ENCODE data around the gene BTBD17. TPM values are rescaled to one million over a fixed set of nuclear protein-coding genes. Genes with fewer than 3 reads are reported as not detected.

The BTBD17 gene
- total RNA-seq, 3 donors from 2014 or later (not counting 1 experiment from before 2014, with no cell fraction given) = 0.48 TPM; not detected in 2

DNA sequence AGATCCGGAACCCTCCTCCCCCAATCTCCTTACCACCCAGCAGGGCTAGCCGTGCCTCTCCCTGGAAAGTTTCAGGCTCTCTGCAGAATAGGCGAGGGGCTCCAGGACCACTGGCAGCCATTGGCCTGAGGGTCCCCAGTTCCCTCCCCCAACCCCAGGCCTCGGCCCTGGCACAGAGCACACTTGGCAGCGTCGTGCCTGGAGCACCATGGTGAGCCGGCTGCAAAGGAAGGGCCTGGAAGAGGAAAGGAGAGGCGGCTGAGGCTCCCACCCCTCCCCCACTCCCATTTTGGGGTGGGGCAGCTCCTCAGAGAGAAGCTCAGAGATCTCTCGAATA is 369 bp upstream of the BTBD17 start:
- no peaks in the 10 kb centered on the region for H3K9me3 Mint-ChIP-seq
- H3K9me3 ChIP-seq (ENCODE audit: control insufficient read depth, insufficient read depth, low read length) = no peaks in the 10 kb centered on the region
- no peak overlapping the region for H3K27ac ChIP-seq (ENCODE audit: low read length)
- 50% methylated on average over 8 of the region's 9 CpGs for WGBS (ENCODE audit: insufficient coverage)
- ATAC-seq (no peak), DNase-seq (no peak)
- H3K36me3 Mint-ChIP-seq = no peaks in the 10 kb centered on the region
- H3K4me1 ChIP-seq (ENCODE audit: control insufficient read depth, insufficient read depth, low read length) = peaks cover 5% of the 10 kb centered on the region
- H3K4me3 ChIP-seq (ENCODE audit: low read length) = no peak overlapping the region
- intact Hi-C loops (cut with micrococcal nuclease) = no loop called here
- no peak overlapping the region for H3K27ac Mint-ChIP-seq
- H3K36me3 ChIP-seq (ENCODE audit: control insufficient read depth, insufficient read depth, low read length) = no peaks in the 10 kb centered on the region
- H3K27me3 ChIP-seq (ENCODE audit: control insufficient read depth, insufficient read depth, low read length) = peaks cover 16% of the 10 kb centered on the region
- H3K27me3 Mint-ChIP-seq (ENCODE audit: low read depth in 2 of 2) = peaks cover 16 to 26% of the 10 kb centered on the region in 2 donors
- H3K4me1 Mint-ChIP-seq = no peaks in the 10 kb centered on the region
- no peak overlapping the region for H3K4me3 Mint-ChIP-seq
- TF ChIP-seq, protein P1, sequence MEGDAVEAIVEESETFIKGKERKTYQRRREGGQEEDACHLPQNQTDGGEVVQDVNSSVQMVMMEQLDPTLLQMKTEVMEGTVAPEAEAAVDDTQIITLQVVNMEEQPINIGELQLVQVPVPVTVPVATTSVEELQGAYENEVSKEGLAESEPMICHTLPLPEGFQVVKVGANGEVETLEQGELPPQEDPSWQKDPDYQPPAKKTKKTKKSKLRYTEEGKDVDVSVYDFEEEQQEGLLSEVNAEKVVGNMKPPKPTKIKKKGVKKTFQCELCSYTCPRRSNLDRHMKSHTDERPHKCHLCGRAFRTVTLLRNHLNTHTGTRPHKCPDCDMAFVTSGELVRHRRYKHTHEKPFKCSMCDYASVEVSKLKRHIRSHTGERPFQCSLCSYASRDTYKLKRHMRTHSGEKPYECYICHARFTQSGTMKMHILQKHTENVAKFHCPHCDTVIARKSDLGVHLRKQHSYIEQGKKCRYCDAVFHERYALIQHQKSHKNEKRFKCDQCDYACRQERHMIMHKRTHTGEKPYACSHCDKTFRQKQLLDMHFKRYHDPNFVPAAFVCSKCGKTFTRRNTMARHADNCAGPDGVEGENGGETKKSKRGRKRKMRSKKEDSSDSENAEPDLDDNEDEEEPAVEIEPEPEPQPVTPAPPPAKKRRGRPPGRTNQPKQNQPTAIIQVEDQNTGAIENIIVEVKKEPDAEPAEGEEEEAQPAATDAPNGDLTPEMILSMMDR (IDR thresholded peaks at IDR 0.05) = no peak

DNA sequence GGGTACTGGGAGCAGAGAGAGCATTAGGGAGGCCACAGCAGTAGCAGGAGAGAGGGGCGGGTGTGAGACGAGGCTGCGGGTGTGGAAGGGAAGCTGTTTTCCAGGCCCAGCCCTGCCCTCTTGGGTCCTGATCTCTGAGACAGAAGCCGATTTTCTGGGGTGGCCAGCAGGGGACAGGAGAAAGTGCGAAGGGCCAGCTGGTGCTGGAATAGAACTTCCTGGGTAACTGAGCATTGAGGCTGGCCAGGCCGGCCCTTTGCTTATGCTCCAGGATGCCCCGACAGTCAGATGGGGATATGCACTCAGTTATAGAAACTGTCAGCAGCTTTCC is 804 bp downstream of the BTBD17 start:
- Mint-ChIP-seq H3K27me3 (ENCODE audit: low read depth in 2 of 2) (peaks cover 16 to 31% of the 10 kb centered on the region in 2 donors), H3K9me3 (no peaks in the 10 kb centered on the region), H3K27ac (no peak overlapping the region), H3K36me3 (no peaks in the 10 kb centered on the region), H3K4me3 (no peak overlapping the region), H3K4me1 (no peaks in the 10 kb centered on the region)
- Histone ChIP-seq H3K4me1 (ENCODE audit: control insufficient read depth, insufficient read depth, low read length) (peaks cover 8% of the 10 kb centered on the region), H3K27me3 (ENCODE audit: control insufficient read depth, insufficient read depth, low read length) (peaks cover 23% of the 10 kb centered on the region), H3K4me3 (ENCODE audit: low read length) (no peak overlapping the region), H3K36me3 (ENCODE audit: control insufficient read depth, insufficient read depth, low read length) (no peaks in the 10 kb centered on the region), H3K27ac (ENCODE audit: low read length) (no peak overlapping the region), H3K9me3 (ENCODE audit: control insufficient read depth, insufficient read depth, low read length) (no peaks in the 10 kb centered on the region)
- no peak for ATAC-seq
- TF ChIP-seq, protein P1 (IDR thresholded peaks at IDR 0.05) = no peak
- DNase-seq = no peak
- 75% methylated on average over 7 of the region's 7 CpGs for WGBS (ENCODE audit: insufficient coverage)
- intact Hi-C loops (cut with micrococcal nuclease) = no loop called here

DNA sequence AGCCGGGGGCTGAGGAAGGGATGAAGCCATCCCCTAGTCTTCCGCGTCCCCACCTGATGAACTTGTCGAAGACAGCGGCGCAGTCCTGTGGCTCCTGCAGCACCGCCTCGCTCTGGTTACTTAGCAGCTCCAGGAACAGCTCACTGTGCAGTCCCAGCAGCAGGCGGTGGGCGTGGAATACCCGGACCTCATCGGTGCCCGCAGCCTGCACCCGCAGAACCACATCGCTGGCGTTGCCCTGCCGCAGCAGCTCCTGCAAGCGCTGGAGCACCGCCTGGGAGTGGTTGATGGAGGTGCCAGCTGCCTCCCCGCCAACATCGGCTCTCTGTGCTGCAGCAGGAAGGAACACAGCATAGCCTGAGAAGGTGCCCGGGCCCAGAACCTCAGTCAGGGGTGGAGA is 1.8 kb downstream of the BTBD17 start:
- Histone ChIP-seq H3K27me3 (ENCODE audit: control insufficient read depth, insufficient read depth, low read length) (peaks cover 28% of the 10 kb centered on the region), H3K4me3 (ENCODE audit: low read length) (no peak overlapping the region), H3K9me3 (ENCODE audit: control insufficient read depth, insufficient read depth, low read length) (no peaks in the 10 kb centered on the region), H3K4me1 (ENCODE audit: control insufficient read depth, insufficient read depth, low read length) (peaks cover 8% of the 10 kb centered on the region), H3K36me3 (ENCODE audit: control insufficient read depth, insufficient read depth, low read length) (no peaks in the 10 kb centered on the region), H3K27ac (ENCODE audit: low read length) (no peak overlapping the region)
- TF ChIP-seq, protein P1 (IDR thresholded peaks at IDR 0.05) = no peak
- H3K36me3 Mint-ChIP-seq = no peaks in the 10 kb centered on the region
- no peaks in the 10 kb centered on the region for H3K9me3 Mint-ChIP-seq
- DNase-seq (no peak), ATAC-seq (no peak)
- no peak overlapping the region for H3K4me3 Mint-ChIP-seq
- intact Hi-C loops (cut with micrococcal nuclease) = loop anchor here (5.0 to 10.0 kb wide), 2 partner anchors 55 to 148 kb away; partner anchors contain the start of gene TTYH2
- H3K27me3 Mint-ChIP-seq (ENCODE audit: low read depth in 2 of 2) = peaks cover 16 to 38% of the 10 kb centered on the region in 2 donors
- WGBS (ENCODE audit: insufficient coverage) = 93% methylated on average over 22 of the region's 22 CpGs
- no peaks in the 10 kb centered on the region for H3K4me1 Mint-ChIP-seq
- H3K27ac Mint-ChIP-seq = no peak overlapping the region

DNA sequence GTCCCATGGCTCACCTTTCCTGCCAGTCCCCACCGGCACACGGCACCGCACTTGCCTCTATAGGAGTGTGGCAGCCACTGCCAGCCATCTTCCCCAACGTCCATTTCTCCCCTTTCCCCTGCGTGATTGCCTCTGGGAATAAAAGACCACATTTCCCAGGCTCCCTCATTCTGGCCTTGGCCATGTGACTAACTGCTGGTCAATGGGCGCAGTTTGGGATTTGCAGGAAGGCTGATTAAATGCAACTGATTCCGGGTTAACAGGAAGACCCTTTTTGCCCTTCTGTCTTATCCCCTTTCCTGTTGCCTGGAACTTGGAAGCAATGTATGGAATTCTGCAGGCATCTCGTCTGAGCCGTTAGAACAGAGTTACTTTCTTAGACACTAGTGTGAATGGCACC is 3.0 kb downstream of the BTBD17 start:
- intact Hi-C loops (cut with micrococcal nuclease) = loop anchor here (5.0 to 10.0 kb wide), 2 partner anchors 54 to 146 kb away; partner anchors contain the start of gene TTYH2
- Histone ChIP-seq H3K36me3 (ENCODE audit: control insufficient read depth, insufficient read depth, low read length) (no peaks in the 10 kb centered on the region), H3K27me3 (ENCODE audit: control insufficient read depth, insufficient read depth, low read length) (peaks cover 35% of the 10 kb centered on the region), H3K4me3 (ENCODE audit: low read length) (no peak overlapping the region), H3K9me3 (ENCODE audit: control insufficient read depth, insufficient read depth, low read length) (no peaks in the 10 kb centered on the region), H3K27ac (ENCODE audit: low read length) (no peak overlapping the region), H3K4me1 (ENCODE audit: control insufficient read depth, insufficient read depth, low read length) (peaks cover 8% of the 10 kb centered on the region)
- Mint-ChIP-seq H3K27me3 (ENCODE audit: low read depth in 2 of 2) (peaks cover 26 to 44% of the 10 kb centered on the region in 2 donors), H3K36me3 (no peaks in the 10 kb centered on the region), H3K27ac (no peak overlapping the region), H3K9me3 (no peaks in the 10 kb centered on the region), H3K4me1 (peaks cover 0 to 7% of the 10 kb centered on the region in 2 donors), H3K4me3 (peak overlapping the region; percentile 21)
- DNase-seq = no peak
- ATAC-seq = no peak
- WGBS (ENCODE audit: insufficient coverage) = 86% methylated on average over 9 of the region's 9 CpGs
- TF ChIP-seq, protein P1 (IDR thresholded peaks at IDR 0.05) = no peak
